ENCODE measurements around the gene ATP1B3. TPM values are rescaled to one million over a fixed set of nuclear protein-coding genes. Genes with fewer than 3 reads are reported as not detected.

The ATP1B3 gene
- total and polyA plus RNA-seq, 2 of the 13 experiments (the other 11 are each of a cell fraction or from before 2014, with no cell fraction given), result 84.3 to 93.6 TPM

DNA sequence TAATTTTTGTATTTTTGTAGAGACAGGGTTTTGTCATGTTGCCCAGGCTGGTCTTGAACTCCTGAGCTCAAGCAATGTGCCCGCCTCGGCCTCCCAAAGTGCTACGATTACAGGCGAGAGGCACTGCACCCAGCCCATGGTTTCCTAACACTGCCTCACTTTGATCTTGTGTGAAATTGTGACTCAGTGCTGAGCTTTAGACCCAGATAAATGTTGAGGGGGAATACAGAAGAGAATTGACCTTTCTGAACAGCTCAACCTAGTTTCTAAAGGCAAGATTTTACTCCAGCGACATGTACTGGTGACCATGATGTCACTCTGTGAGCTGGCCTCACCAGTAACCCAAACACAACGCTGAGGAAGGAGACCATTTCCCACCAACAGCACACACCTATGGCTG, 73.5 kb downstream of the ATP1B3 start (continued):
- TF ChIP-seq ZNF367 (CRISPR knock-in tag; IDR thresholded peaks at IDR 0.05; ENCODE audit: borderline replicate concordance), result no peak
- no peak for TF ChIP-seq ZNF138 (CRISPR knock-in tag; IDR thresholded peaks at IDR 0.05; ENCODE audit: low read depth)
- TF ChIP-seq, protein P1, sequence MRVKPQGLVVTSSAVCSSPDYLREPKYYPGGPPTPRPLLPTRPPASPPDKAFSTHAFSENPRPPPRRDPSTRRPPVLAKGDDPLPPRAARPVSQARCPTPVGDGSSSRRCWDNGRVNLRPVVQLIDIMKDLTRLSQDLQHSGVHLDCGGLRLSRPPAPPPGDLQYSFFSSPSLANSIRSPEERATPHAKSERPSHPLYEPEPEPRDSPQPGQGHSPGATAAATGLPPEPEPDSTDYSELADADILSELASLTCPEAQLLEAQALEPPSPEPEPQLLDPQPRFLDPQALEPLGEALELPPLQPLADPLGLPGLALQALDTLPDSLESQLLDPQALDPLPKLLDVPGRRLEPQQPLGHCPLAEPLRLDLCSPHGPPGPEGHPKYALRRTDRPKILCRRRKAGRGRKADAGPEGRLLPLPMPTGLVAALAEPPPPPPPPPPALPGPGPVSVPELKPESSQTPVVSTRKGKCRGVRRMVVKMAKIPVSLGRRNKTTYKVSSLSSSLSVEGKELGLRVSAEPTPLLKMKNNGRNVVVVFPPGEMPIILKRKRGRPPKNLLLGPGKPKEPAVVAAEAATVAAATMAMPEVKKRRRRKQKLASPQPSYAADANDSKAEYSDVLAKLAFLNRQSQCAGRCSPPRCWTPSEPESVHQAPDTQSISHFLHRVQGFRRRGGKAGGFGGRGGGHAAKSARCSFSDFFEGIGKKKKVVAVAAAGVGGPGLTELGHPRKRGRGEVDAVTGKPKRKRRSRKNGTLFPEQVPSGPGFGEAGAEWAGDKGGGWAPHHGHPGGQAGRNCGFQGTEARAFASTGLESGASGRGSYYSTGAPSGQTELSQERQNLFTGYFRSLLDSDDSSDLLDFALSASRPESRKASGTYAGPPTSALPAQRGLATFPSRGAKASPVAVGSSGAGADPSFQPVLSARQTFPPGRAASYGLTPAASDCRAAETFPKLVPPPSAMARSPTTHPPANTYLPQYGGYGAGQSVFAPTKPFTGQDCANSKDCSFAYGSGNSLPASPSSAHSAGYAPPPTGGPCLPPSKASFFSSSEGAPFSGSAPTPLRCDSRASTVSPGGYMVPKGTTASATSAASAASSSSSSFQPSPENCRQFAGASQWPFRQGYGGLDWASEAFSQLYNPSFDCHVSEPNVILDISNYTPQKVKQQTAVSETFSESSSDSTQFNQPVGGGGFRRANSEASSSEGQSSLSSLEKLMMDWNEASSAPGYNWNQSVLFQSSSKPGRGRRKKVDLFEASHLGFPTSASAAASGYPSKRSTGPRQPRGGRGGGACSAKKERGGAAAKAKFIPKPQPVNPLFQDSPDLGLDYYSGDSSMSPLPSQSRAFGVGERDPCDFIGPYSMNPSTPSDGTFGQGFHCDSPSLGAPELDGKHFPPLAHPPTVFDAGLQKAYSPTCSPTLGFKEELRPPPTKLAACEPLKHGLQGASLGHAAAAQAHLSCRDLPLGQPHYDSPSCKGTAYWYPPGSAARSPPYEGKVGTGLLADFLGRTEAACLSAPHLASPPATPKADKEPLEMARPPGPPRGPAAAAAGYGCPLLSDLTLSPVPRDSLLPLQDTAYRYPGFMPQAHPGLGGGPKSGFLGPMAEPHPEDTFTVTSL (CRISPR knock-in tag; IDR thresholded peaks at IDR 0.05; ENCODE audit: borderline replicate concordance), result peak; percentile 56; the same call in 1 of the 2 replicates
- no peak for TF ChIP-seq SMAD9 (CRISPR knock-in tag; IDR thresholded peaks at IDR 0.05)
- no peak for TF ChIP-seq ZNF615 (CRISPR knock-in tag; IDR thresholded peaks at IDR 0.05; ENCODE audit: borderline replicate concordance)
- TF ChIP-seq FOSL2 (CRISPR knock-in tag; IDR thresholded peaks at IDR 0.05), result peak; percentile 93
- peak; percentile 81; the same call in 1 of the 2 replicates for TF ChIP-seq TBX3 (IDR thresholded peaks at IDR 0.05; ENCODE audit: borderline replicate concordance)
- peak; percentile 39; the same call in 1 of the 2 replicates for TF ChIP-seq HMG20A (CRISPR knock-in tag; IDR thresholded peaks at IDR 0.05; ENCODE audit: borderline replicate concordance)
- TF ChIP-seq ZNF264 (CRISPR knock-in tag; IDR thresholded peaks at IDR 0.05), result peak; percentile 77; the same call in 1 of the 2 replicates
- TF ChIP-seq ZNF562 (CRISPR knock-in tag; IDR thresholded peaks at IDR 0.05; ENCODE audit: borderline replicate concordance), result no peak
- TF ChIP-seq FIP1L1 (IDR thresholded peaks at IDR 0.05; ENCODE audit: borderline replicate concordance, insufficient read depth, low read depth, low read length), result no peak
- TF ChIP-seq FOXA3 (CRISPR knock-in tag; IDR thresholded peaks at IDR 0.05), result peak; percentile 30; the same call in 1 of the 2 replicates
- no peak for TF ChIP-seq RBFOX2 (IDR thresholded peaks at IDR 0.05; ENCODE audit: low read depth, low read length)
- peak; percentile 73 for TF ChIP-seq POGZ (CRISPR knock-in tag; IDR thresholded peaks at IDR 0.05)
- TF ChIP-seq ZNF737 (CRISPR knock-in tag; IDR thresholded peaks at IDR 0.05; ENCODE audit: borderline replicate concordance), result no peak
- TF ChIP-seq ZNF605 (CRISPR knock-in tag; IDR thresholded peaks at IDR 0.05), result no peak
- no peak for TF ChIP-seq ZMAT3 (CRISPR knock-in tag; conservative IDR thresholded peaks at IDR 0.05)
- TF ChIP-seq CREM (IDR thresholded peaks at IDR 0.05), result peak; percentile 46
- TF ChIP-seq CREM (CRISPR knock-in tag; IDR thresholded peaks at IDR 0.05), result no peak
- no peak for TF ChIP-seq FOXJ3 (CRISPR knock-in tag; IDR thresholded peaks at IDR 0.05; ENCODE audit: borderline replicate concordance)
- TF ChIP-seq GTF2F1 (IDR thresholded peaks at IDR 0.05; ENCODE audit: low read length), result no peak
- no peak for TF ChIP-seq ZNF577 (CRISPR knock-in tag; IDR thresholded peaks at IDR 0.05; ENCODE audit: borderline replicate concordance, low read depth)
- TF ChIP-seq IKZF4 (CRISPR knock-in tag; IDR thresholded peaks at IDR 0.05; ENCODE audit: borderline replicate concordance, low read depth, not compliant biosample characterization), result no peak
- TF ChIP-seq, protein P2, sequence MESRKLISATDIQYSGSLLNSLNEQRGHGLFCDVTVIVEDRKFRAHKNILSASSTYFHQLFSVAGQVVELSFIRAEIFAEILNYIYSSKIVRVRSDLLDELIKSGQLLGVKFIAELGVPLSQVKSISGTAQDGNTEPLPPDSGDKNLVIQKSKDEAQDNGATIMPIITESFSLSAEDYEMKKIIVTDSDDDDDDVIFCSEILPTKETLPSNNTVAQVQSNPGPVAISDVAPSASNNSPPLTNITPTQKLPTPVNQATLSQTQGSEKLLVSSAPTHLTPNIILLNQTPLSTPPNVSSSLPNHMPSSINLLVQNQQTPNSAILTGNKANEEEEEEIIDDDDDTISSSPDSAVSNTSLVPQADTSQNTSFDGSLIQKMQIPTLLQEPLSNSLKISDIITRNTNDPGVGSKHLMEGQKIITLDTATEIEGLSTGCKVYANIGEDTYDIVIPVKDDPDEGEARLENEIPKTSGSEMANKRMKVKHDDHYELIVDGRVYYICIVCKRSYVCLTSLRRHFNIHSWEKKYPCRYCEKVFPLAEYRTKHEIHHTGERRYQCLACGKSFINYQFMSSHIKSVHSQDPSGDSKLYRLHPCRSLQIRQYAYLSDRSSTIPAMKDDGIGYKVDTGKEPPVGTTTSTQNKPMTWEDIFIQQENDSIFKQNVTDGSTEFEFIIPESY (CRISPR knock-in tag; IDR thresholded peaks at IDR 0.05), result 0 out of 2 replicates have a peak, but pooled peaks have one; percentile 35
- TF ChIP-seq ZEB1 (IDR thresholded peaks at IDR 0.05; ENCODE audit: insufficient replicate concordance, low read depth), result no peak

Data from HepG2 (cell line).